Tibial nerve (tissue), 4 donors: Measurements from ENCODE around the gene ERVV-1.
"Not testable (repeated sequence)": the region's sequence is repeated elsewhere in the genome, so short reads cannot be mapped to it uniquely, and the experiment has no call there.

Source experiments
- CTCF ChIP-seq, 5 experiments: fragments of 200-600 bp in 3 of 5; fragments of 450-650 bp in 2 of 5; sonication (generic) in 3 of 5; IDR thresholded peaks; one replicate each; pipeline ENCODE4 v1.5.1; 2016 to 2019; ENCODE audit warnings: antibody characterized with exemption in 5 of 5, mild to moderate bottlenecking in 3 of 5, moderate library complexity in 2 of 5
- EP300 ChIP-seq, 2 donors: sonication (generic); formaldehyde crosslinking; IDR thresholded peaks; one replicate each; pipeline ENCODE4 v1.6.1; 2017; ENCODE audit warnings: antibody characterized with exemption in 2 of 2, mild to moderate bottlenecking in 1 of 2
- POLR2A ChIP-seq, 2 donors: fragments of 450-650 bp; IDR thresholded peaks; one replicate each; pipeline ENCODE4 v1.6.1; 2017; ENCODE audit warnings: antibody characterized with exemption in 2 of 2, mild to moderate bottlenecking in 2 of 2, moderate library complexity in 2 of 2

GRCh38 chr19:53028306-53028705, 14.6 kb downstream of the ERVV-1 start:
- not testable (repeated sequence) for TF ChIP-seq CTCF, POLR2A, EP300 (IDR thresholded peaks at IDR 0.05)
